ENCODE results near the gene PKN2. TPM values are rescaled to one million over a fixed set of nuclear protein-coding genes. Genes with fewer than 3 reads are reported as not detected.

PKN2 gene
- total and polyA plus RNA-seq, 2 of the 8 experiments (the other 6 are each of a cell fraction or from before 2014, with no cell fraction given) = 7.8 to 32.0 TPM

- Histone ChIP-seq H3K79me2 (ENCODE audit: control insufficient read depth in 1 of 2, insufficient read depth in 2 of 2, low read length in 2 of 2) (peaks cover 0 to 16% of the 10 kb centered on the region in 2 experiments; a peak in 2 of 4 replicates), H3K27ac (ENCODE audit: low read depth, low read length) (no peak overlapping the region), H2BK120ac (replicated peaks; ENCODE audit: low read depth, low read length) (no peak overlapping the region), H2BK5ac (ENCODE audit: low read depth, low read length) (no peak overlapping the region), H3K23ac (ENCODE audit: insufficient read length) (no peak overlapping the region), H4K20me1 (replicated peaks in 1 of 2; ENCODE audit: control insufficient read depth in 1 of 2, insufficient read depth in 2 of 2, low read length in 2 of 2) (no peaks in the 10 kb centered on the region), H4K5ac (ENCODE audit: insufficient read length, low read depth, low read length) (no peak overlapping the region), H3K36me3 (ENCODE audit: control insufficient read depth in 2 of 4, insufficient read depth in 4 of 4, low read length in 3 of 4) (no peaks in the 10 kb centered on the region; a peak in 1 of 8 replicates), H4K8ac (ENCODE audit: extremely low read depth, insufficient read depth, low read length) (no peak overlapping the region), H2BK12ac (ENCODE audit: low read depth, low read length) (no peak overlapping the region), H3K9ac (replicated peaks in 1 of 4; ENCODE audit: extremely low read depth in 1 of 4, low read depth in 3 of 4, low read length in 3 of 4) (no peak overlapping the region), H2AFZ (ENCODE audit: low read length) (no peak overlapping the region), H4K91ac (replicated peaks; ENCODE audit: insufficient read length, low read length) (no peak overlapping the region), H2BK20ac (ENCODE audit: low read length) (no peak overlapping the region), H3K18ac (ENCODE audit: extremely low read depth, low read length) (no peak overlapping the region), H3K4ac (replicated peaks; ENCODE audit: insufficient read length, low read depth, low read length) (no peak overlapping the region), H2AK5ac (ENCODE audit: low read depth, low read length) (no peak overlapping the region), H3K4me2 (ENCODE audit: insufficient read depth in 1 of 2, low read depth in 2 of 2, low read length in 2 of 2) (no peak overlapping the region), H3K56ac (replicated peaks; ENCODE audit: insufficient read length, low read depth, low read length) (no peak overlapping the region), H3K4me3 (ENCODE audit: extremely low read depth in 1 of 4, insufficient read depth in 2 of 4, low read depth in 3 of 4, low read length in 4 of 4) (no peak overlapping the region), H3K9me3 (ENCODE audit: insufficient read depth in 2 of 2, low read depth in 1 of 2, low read length in 1 of 2) (no peaks in the 10 kb centered on the region), H3K27me3 (replicated peaks in 1 of 4; ENCODE audit: control insufficient read depth in 3 of 4, extremely low read depth in 1 of 4, insufficient read depth in 3 of 4, low read length in 3 of 4) (no peaks in the 10 kb centered on the region), H3K79me1 (ENCODE audit: low read depth, low read length) (no peaks in the 10 kb centered on the region), H2BK15ac (ENCODE audit: low read length) (no peak overlapping the region), H3K4me1 (replicated peaks in 1 of 4; ENCODE audit: control insufficient read depth in 3 of 4, insufficient read depth in 4 of 4, low read length in 3 of 4) (peaks cover 0 to 2% (median 0%) of the 10 kb centered on the region in 4 experiments; a peak in 1 of 7 replicates), H3K14ac (ENCODE audit: insufficient read length) (no peak overlapping the region), H3K23me2 (ENCODE audit: low read depth, low read length) (no peaks in the 10 kb centered on the region)
- ChIA-PET POLR2A (ENCODE audit: partially characterized antibody) (no interaction called here), CTCF (ENCODE audit: partially characterized antibody) (interaction anchor here (0.7 to 2.2 kb wide), 4 partner anchors 8 to 140 kb away, joined by 3 to 17 read pairs (median 4); no protein-coding TSS in a partner anchor)
- FAIRE-seq = no peak
- WGBS, 2 experiments (ENCODE audit: extremely low coverage in 1 of 2, insufficient coverage in 1 of 2, insufficient read length in 1 of 2, insufficient replicate concordance in 2 of 2, low coverage in 1 of 2, low lambda C conversion rate in 2 of 2, missing lambda C conversion rate in 1 of 2) = 98% methylated on average over 3 of the region's 3 CpGs; no CpG with 5 or more reads in 1 of the 2 experiments
- no peak for DNase-seq (ENCODE audit: low read depth in 1 of 2, low spot score in 2 of 2)
- TF ChIP-seq JUND (IDR thresholded peaks at IDR 0.05; ENCODE audit: low read length) = no peak
- TF ChIP-seq KDM5A (IDR thresholded peaks at IDR 0.05; ENCODE audit: low read length) = no peak
- no peak for TF ChIP-seq TBP (IDR thresholded peaks at IDR 0.05; ENCODE audit: low read depth, low read length)
- no peak for TF ChIP-seq SP2 (IDR thresholded peaks at IDR 0.05; ENCODE audit: low read length)
- no peak for TF ChIP-seq CBX5 (IDR thresholded peaks at IDR 0.05; ENCODE audit: low read depth, low read length)
- no peak for TF ChIP-seq NRF1 (IDR thresholded peaks at IDR 0.05; ENCODE audit: low read depth, low read length)
- TF ChIP-seq TAF1 (IDR thresholded peaks at IDR 0.05; ENCODE audit: low read depth, low read length) = no peak
- no peak for TF ChIP-seq MAFK (IDR thresholded peaks at IDR 0.05; ENCODE audit: low read depth, low read length)
Observed at GRCh38 chr1:88744142-88744541, 60.1 kb downstream of the PKN2 start.

Measured in H1 (cell line).